LoVo (cell line): ENCODE results near the gene PVALB.

Experiments used
- DNase-seq: peaks from one replicate; pipeline ENCODE4 v3.0.0-alpha.2; 2016; ENCODE audit warnings: low spot score

PVALB gene

DNA sequence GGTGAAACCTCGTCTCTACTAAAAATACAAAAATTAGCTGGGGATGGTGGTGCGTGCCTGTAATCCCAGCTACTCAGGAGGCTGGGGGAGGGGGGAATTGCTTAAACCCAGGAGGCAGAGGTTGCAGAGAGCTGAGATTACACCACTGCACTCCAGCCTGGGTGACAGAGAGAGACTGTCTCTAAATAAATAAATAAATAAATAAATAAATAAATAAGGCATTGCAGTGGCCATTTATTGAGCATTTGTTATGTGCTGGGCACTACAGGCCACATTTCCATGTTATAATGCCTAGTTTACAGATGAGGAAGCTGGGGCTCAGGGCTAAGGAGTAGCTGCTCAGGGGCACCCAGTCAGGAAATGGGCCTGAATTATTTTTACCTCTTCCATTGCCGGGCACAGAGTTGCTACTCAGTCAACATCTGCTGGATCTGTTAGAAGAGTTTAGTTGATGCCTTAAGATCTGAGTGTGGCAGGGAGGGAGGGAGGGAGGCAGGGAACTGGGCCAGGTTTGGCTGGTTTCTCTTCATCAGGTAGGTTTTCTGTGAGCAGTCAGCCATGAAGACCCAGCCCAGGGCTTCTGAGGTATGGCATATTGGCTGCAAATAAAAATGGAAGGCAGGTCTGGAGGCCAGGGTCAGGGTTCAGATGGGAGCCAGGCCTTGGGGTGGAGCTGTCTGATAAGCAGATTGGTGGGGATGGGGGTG, 5.6 kb downstream of the PVALB start:
- DNase-seq: no peak

DNA sequence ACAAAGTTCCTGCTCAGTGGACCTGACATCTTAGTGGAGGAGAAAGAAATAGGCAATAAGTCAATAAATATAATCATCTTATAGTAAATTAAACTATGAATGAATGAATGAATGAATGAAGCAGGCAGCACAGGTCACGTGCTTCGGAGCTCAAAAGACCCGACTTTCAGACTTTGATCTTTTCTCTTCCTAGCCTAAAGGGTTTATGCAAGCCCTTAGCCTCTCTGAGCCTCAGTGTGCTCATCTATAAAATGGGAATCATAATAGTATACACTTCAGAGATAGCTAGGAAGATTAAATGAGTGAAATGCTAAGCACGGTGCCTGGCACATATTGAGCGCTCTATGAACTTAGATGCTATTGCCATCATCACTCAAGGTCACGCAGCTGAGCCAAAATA, 7.5 kb downstream of the PVALB start:
- no peak for DNase-seq

DNA sequence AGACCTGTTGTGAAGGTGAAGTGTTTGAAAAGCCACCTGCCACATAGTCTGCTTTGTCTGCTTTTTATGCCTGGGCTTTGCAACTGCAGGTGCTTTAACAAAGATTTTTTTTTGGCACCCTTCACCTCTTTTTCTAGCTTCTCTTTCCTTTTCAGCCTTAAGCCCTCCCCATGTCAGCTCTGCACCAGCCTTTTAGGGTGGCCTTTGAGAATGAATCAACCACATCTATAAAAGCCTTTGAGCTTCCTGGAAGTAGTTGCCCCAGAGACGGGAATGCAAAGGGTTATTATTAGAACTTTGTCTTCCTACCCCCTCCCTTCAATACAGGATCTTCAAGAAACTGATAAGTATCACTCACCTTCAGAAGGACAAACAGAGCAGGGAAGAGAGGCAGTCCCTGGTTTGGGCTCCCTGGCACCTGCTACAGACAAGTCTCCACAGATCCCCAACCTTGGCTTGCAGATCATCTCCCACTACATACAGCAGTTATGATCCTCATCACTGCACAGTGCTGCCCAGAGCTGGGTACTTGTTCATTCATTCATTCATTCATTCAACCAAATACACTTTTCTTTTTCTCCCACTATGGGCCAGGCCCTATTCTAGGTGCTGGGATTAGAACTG, 8.0 kb downstream of the PVALB start:
- DNase-seq: no peak

DNA sequence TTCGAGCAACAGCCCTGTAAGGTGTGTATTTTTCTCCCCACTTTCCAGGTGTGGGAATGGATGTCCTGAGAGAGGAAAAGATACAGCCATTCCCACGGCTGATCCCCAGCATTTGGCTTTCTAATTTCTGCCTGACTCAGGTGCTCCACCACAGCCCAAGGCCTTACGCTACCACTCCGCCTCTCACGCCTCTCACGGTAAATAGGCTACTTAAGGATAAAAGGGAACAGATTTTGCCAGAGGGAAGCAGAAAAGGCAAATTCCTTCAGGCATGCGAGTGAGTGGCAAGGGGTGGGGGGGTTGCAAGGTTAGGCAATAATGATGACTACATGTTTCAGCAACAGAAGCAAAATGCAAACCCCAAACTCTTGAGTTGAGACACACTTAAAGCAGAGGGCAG, 9.2 kb downstream of the PVALB start:
- no peak for DNase-seq

DNA sequence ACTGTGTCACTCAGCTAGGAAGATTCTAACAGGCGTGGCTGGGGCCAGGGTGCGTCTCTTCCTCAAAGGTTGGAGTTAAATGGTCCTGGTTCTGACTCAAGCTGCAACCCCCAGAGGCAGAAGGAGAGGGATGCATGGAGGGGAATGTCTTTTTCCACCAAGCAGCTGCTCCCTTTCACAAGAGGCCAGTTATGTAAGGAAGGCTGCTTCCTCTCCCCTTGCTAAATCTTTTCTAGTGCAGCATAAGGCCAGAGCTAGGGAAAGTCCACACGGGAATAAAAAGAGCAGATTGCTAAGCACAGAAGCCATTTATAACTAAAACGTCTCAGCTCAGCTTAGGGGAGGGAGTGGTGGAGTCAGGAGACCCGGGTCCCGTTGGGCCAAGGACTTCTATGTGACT, 10.0 kb downstream of the PVALB start:
- DNase-seq: no peak

DNA sequence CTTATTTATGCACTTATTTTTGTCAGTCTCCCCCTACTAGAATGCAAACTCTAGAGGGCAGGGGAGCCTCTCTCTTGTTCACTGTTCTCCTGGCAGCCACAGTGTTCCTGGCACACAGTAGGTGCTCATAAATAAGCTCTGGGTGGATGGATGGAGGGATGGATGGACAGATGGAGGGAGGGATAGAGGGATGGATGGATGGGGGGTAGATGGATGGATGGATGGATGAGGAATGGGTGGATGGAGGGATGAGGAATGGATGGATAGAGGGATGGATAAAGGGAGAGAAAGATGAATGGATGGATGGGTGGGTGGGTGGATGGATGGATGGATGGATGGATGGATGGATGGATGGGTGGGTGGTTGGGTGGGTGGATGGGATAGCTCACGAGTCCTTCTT, 13.5 kb downstream of the PVALB start:
- DNase-seq: no peak

DNA sequence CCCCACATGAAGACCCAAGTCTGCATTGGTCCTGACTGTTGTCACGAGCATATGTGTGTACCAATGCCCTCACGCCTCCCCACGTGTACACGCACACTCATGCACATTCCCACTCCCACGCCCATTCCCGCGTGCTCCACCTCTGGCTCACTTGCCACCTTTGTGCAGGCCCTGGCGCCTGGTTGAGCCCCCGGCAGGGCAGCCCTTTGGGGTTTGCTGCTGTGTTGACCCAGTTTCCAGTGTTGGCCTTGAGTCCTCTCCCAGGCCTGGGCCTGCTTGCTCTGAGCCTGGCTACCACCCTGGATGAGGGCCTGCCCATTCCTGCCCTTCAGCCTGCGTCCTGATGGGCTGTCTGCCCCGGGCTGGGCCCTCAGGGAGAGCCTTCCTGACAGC, 18.2 kb downstream of the PVALB start:
- DNase-seq: no peak

DNA sequence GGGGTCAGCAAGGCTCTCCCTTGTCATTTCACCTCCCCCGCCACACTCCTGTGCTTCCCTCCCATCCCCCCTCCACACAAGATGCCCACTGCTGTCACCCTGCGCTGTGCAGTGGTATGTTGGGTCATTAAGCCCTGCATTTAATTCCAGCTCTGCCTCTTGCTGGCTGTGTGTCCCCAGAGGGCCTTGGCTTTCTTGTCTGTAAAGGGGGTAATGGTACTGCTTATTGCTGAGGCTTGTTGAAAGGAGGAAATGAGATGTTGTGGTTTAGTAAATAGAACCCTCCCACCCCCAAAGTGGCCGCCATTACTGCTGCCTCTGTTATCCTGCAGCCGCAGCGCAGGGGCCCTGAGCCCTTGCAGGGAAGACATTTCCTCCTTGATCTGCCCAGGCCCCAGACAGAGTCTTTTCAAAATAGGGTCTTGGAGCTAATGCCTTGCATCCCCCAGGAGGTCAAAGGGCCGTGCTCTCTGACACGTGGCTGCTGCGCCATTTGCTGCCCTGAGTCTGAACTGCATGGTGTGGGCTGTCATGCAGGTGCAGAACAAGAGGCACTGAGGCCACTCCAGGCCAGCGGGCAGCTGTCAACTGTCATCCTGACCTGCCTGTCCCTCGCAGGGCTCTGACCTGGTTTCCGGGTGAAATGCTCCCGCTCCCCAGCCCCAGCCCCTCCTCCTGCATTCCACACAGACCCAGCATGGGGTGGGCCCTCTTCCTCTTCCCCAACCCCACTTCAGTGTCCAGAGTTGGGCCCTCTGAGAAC, 18.7 kb downstream of the PVALB start:
- DNase-seq: no peak

DNA sequence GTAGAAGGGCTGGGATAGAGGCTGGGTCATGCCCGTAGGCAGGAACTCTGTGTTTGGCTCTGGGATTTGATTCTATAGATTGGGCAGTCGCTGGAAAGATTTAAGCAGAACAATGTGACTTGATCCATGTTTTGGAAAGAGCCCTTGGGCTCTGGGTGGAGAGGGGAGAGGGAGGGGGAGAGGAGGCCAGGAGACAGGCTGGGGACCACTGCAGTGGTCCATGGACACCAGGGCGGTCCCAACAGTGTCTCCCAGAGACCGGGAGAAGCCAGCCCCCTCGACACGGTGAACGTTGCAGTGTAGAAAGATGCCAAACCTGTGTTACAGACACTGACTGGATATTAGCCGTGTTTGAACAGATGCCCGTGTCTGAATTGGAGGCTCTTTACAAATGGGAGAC, 19.5 kb downstream of the PVALB start:
- DNase-seq: no peak

DNA sequence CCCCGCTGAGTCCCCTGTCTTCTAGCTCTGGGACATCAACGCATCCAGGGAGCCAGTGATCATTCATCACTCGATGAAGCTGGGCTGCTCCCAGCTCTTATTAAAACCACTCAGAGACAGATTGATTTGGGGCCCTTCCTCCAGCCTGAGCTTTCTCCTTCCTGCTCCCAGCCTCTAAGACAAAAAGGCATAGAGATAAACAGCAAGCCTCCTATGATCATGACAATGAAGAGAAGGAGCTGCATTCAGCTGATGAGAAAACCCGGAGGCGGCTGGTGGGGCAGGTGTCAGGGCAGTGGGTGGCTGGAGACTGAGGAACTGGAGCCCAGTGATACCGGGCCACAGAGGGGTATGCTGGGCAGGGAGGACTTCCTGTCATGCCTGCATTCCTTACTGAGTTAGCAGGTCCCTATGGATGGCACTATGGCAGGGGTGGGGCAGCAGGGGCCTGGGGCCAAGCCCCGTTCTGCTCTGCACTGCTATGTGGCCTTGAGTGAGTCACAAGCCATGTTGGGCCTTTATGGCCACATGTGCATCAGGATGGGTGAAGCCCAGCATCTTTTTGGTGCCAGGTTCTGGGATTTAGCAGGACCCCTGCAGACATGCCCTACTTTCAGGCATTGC, 20.2 kb downstream of the PVALB start:
- no peak for DNase-seq

DNA sequence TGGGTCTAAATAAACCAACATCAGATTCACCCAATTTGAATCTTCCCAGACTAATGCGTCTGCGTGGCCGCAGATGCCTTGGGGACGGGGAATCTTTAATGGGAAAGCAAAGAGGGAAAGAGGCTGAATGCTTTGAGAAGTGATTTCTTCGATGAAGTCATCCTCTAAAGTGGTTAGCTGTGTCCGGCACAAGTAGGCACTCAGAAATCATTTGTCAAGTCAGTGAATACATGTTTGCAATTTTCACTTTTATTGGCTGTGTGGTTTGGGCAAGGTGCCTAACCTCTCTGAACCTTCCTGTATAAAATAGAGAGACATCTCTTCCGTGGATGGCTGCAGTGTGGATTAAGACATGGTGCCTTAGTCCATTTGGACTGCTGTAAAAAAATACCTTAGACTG, 21.2 kb downstream of the PVALB start:
- no peak for DNase-seq

DNA sequence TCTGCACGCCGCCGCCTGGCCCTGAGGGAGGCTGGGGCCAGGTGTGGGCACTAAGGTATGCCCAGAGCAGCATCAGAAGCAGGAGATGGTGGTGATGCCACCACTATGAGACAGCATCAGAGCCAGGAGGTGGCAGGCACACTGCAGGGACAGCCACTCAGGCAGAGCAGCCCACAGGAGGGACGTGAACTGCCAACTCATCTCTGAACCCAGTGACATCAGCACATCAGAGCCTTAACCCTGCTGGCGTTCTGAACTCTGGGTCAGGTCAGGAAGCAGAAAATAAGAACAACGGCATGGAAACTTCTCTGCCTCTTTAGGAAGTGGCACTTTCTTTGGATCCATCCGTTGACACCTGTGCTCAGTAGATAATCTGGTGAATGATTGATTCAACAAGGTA, 26.2 kb downstream of the PVALB start:
- no peak for DNase-seq

DNA sequence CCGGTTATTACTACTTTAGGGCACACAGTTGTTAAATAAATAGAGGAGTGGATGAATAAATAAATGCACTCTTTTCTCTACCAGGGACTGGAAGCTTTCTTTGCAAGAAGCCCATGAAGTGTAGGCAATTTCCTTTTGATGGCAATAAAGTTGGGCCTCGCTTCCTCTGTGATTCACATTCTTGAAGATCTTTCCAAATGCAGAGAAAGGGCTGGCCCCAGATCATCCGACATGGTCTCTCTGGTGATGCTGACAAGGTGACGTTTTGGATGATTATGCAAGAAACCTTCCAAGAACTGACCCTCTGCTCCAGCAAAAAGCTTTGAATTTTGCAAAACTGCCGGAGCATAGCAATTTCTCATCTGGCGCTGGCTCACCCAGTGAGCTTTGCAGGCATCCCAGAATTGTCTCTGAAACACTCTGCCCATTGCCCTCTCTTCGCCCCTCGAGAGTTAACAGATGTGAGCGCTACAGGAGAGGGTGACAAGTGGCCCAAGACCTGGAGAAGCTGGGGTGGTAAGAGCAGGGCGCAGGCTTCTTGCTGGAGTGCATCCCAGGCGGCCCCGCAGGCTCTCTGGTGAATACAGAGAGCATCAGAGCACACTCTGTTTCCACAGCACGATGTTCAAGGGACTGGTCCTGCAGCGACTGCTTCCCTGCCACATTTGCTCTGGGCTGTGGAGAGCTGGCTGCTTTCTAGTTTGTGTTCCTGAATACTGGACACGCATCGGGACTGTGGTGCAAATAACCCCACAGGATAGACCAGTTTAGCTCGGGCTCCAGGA, 29.4 kb downstream of the PVALB start:
- DNase-seq: no peak

DNA sequence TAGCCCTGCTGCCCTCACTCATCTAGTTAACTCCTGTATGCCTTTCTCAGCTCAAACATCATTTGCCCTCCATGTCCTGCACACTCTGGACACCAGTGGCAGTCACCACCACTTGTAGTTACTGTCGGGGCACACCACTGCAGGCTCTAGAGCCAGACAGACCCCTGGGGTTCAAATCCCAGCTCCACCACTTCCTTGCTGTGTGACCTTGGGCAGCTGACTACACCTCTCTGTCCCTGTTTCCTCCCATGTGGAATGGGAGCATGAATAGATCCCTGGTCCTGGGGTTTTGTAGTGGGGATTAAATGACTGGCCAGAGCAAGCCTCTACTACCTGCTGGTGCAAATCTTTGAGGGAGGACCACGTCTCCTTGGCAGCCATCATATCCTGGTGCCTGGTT, 33.1 kb downstream of the PVALB start:
- DNase-seq: no peak

DNA sequence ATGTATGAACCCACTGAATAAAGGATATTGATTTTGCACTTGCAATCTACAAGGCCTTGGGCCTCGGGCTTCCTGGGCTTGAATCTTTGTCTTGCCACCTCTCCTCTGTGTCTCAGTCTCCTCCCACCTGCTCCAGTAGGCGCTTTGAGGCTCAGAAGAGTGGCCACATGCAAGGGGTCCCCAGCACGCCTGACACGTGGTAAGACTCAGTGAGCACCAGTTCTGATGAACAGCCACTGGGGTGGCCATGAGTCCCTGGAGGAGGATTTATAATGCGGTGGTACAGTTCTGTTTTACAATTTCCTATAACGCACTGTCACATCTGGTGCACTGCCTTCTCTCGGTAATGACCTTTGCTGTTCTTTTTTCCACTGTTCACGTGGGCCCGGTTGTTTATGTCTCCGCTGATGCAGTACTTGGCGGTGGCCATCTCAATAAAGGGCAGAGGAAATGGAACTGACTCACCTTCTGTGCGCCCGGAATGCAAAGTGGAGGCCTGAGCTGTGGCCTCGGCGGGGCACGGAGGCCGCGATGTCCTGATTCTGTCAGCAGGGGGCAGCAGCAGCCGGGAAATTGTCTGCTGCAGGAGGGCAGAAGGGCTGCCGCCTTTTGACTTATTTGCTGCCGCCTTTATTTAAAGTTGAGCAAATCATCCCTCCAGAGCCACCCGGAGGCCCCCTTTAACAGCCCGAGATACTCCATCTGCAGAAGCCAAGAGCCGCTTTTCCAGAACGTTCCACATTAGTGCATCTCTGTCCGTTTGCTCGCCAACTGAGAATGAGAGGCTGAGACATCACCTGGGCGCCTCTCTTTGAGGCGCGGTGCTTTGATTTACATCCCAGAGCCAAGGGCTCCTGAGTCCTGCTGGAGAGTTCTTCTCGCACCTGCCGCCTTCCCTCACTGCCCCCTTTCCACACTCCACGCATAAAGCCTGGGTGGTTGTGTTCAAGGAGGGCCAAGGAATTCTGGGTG, 34.9 kb downstream of the PVALB start:
- DNase-seq: peak; percentile 75

DNA sequence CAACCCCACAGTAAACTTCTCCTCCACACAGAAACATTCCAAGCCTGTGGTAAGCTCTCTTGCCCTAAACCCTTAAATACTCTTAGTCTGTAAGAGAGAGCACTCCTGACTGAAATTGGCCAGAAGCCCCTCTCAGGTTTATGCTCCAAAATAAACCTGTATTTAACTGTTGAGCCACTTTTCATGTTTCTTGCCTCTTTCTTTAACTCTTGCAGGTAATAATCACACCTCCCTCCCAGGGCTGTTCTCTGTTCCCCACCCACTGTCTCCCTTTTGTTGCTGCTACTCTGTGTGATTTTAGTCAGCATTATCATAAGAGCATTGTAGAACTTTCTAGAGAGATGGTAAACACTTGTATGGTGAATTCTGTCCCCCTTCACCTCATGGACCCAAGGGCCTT, 38.8 kb downstream of the PVALB start:
- DNase-seq: no peak

DNA sequence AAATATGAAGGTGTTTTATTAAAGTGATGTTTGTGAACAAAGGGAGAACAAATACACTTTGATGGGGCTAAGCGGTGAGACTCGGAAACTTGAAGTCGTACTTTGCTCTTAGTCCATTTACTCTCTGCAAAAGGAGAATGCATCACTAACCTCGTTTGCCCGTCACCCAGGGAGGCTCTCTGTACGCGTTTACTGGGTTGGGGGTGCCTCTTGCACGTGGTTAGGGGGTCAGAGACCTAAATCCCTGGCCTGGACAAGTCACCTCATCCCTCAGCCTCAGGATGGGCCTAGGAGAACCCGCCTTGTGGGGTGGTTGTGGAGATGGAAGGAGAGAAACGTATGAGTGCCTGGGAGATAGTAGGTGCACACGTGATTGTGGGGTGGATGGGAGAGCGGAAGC, 40.1 kb downstream of the PVALB start:
- DNase-seq: no peak

DNA sequence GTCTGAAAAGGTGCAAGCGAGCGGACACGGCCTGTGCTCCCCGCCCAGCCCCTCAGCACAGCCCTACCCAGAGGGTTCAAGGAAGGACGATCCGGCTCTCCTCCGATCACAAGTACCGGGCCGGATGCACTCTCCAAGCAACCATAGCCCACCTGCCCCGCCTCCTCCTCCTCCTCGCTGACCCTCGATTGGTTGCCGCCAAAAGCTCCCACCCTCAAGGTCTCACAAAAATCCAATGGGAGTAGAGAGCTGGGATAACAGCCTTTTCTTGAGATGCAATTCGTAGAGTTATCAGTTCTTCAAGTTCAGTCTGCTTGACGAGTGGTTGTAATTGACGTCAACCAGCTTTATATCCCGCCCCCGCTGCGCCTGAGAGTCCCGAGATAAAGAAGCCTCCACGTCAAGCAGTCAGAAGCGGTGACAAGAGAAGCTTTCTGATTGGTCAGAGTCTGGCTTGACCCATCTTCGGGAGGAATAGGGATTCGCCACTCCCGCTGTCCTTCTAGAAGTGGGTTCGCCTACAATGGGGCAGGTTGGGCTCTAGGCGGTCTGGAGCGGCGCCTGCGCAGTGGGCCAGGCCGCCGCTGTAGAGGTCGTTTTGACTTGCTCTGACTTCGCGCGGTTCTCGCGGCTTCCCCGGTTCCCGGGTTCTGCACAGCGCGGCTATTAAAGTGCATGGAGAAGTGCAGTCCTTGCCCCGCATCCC, 40.7 kb downstream of the PVALB start, which contains the start of gene IFT27:
TSS of gene IFT27 (minus strand) at position 156 of the 706 bp plus-strand sequence. CDS start 412 bp downstream, outside the sequence.
- DNase-seq: peak; percentile 100

DNA sequence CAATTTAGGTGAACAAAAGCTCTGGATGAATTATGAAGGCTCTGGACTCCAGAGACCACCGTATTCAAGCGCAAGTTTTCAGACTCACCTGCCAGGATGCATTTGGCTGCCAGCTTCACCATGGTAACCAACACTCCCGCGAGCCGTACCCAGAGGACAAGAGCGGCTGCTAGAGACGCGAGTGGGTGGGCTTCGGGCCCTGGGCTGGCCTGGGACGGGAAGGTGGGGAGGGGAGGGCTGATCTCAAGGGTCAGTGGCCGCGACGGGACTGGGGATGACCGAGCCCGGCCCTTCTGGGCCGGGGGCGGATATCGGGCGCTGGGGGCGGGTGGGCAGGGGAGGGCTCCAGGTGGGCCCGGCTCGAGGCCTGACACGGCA, 41.3 kb downstream of the PVALB start:
- DNase-seq: peak; percentile 3

DNA sequence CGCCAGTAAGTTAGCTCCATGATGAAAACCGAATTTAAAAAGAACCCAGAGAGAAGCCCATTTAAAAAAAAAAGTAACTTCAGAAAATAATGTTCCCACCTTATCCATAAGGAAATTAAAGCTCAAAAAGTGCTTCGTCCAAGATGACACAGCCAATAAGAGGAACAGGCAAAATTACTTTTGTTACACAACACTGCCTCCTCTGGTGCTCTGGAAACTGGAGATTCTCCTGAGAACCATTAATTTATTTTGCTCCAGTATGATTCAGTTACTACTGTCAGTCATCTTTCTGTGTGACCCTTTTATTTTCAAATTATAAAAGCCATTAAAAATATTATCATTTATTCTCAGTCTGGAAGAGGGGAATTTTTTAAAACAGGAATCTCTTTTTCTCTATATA, 42.9 kb downstream of the PVALB start:
- DNase-seq: peak; percentile 8
